NB4 (cell line): Measurements from ENCODE around the gene FXYD4.

Experiments
- DNase-seq: peaks from one replicate; pipeline ENCODE4 v3.0.0; 2010; ENCODE audit warnings: low read depth
- H3K4me3 ChIP-seq: one replicate; pipeline ENCODE4 v1.5.1; 2011; ENCODE audit warnings: mild to moderate bottlenecking, low read depth, low read length, moderate library complexity
- CTCF ChIP-seq: IDR thresholded peaks from one replicate; pipeline ENCODE4 v1.5.1; 2012; ENCODE audit warnings: low read depth, low read length
- MAX ChIP-seq: IDR thresholded peaks from 2 replicates; pipeline ENCODE4 v1.6.1; 2011; ENCODE audit warnings: low read depth, low read length
- MYC ChIP-seq: IDR thresholded peaks from 2 replicates; pipeline ENCODE4 v1.6.1; 2011; ENCODE audit warnings: low read depth, low read length
- POLR2A ChIP-seq: IDR thresholded peaks from 2 replicates; pipeline ENCODE4 v1.6.1; 2011; ENCODE audit warnings: mild to moderate bottlenecking; ENCODE audit not compliant: insufficient read length; ENCODE audit errors: extremely low read depth

Gene FXYD4

GRCh38 chr10:43371418-43371817 lies at the start of gene FXYD4:
Gene FXYD4 (plus strand): TSS chr10:43371636. CDS start chr10:43373747, 2,111 bp downstream.
- H3K4me3 ChIP-seq, result no peak within 1 kb of the TSS
- no peak for DNase-seq
- TF ChIP-seq MYC (no peak), CTCF (no peak), POLR2A (no peak), MAX (no peak)

- TF ChIP-seq MYC (no peak), MAX (no peak), CTCF (no peak), POLR2A (no peak)
- no peak overlapping the region for H3K4me3 ChIP-seq
These were observed 49.1 kb upstream of the FXYD4 start for GRCh38 chr10:43322331-43322730.

GRCh38 chr10:43322769-43323168 lies 48.7 kb upstream of the FXYD4 start:
- H3K4me3 ChIP-seq, result no peak overlapping the region
- TF ChIP-seq POLR2A, result no peak
- TF ChIP-seq MAX, result no peak
- no peak for TF ChIP-seq MYC
- TF ChIP-seq CTCF, result no peak
- DNase-seq, result no peak

More at GRCh38 chr10:43322331-43322730, 49.1 kb upstream of the FXYD4 start:
- no peak for DNase-seq

GRCh38 chr10:43323245-43323644 lies 48.2 kb upstream of the FXYD4 start:
- no peak for DNase-seq
- H3K4me3 ChIP-seq, result no peak overlapping the region
- TF ChIP-seq MYC (no peak), MAX (no peak), POLR2A (no peak), CTCF (no peak)

GRCh38 chr10:43324876-43325275 lies 46.6 kb upstream of the FXYD4 start:
- TF ChIP-seq POLR2A (no peak), CTCF (no peak), MAX (no peak), MYC (no peak)
- DNase-seq, result no peak
- H3K4me3 ChIP-seq, result no peak overlapping the region

GRCh38 chr10:43327171-43327570 lies 44.3 kb upstream of the FXYD4 start:
- no peak for DNase-seq
- H3K4me3 ChIP-seq, result no peak overlapping the region
- no peak for TF ChIP-seq CTCF
- no peak for TF ChIP-seq MAX
- no peak for TF ChIP-seq POLR2A
- no peak for TF ChIP-seq MYC
